Immature natural killer cell (primary cell): ENCODE data around the gene TNK2. TPM values are rescaled to one million over a fixed set of nuclear protein-coding genes. Genes with fewer than 3 reads are reported as not detected.
A peak's percentile ranks its signal among the peaks of the same experiment; 100 is the strongest.
"Not testable (repeated sequence)": the region's sequence is repeated elsewhere in the genome, so short reads cannot be mapped to it uniquely, and the experiment has no call there.

Source experiments
- DNase-seq, 3 donors: peaks; one replicate each; pipeline ENCODE4 v3.0.0; 2022; ENCODE audit warnings: mixed read lengths in 1 of 3
- H3K27ac Mint-ChIP-seq, 6 donors: one replicate each; pipeline ENCODE4 v1.8.0; 2020; ENCODE audit warnings: mixed read lengths in 6 of 6, mild to moderate bottlenecking in 5 of 6, inconsistent platforms in 4 of 6, moderate library complexity in 3 of 6
- H3K27me3 Mint-ChIP-seq, 3 donors: one replicate each; pipeline ENCODE4 v1.8.0; 2020 to 2021; ENCODE audit warnings: low read depth in 3 of 3, mild to moderate bottlenecking in 3 of 3, mixed read lengths in 3 of 3, moderate library complexity in 3 of 3, inconsistent platforms in 1 of 3
- H3K36me3 Mint-ChIP-seq, 3 donors: one replicate each; pipeline ENCODE4 v1.8.0; 2020; ENCODE audit warnings: mixed read lengths in 3 of 3, inconsistent platforms in 2 of 3, mild to moderate bottlenecking in 2 of 3
- H3K4me1 Mint-ChIP-seq, 2 donors: one replicate each; pipeline ENCODE4 v1.8.0; 2020; ENCODE audit warnings: inconsistent platforms in 2 of 2, mild to moderate bottlenecking in 2 of 2, mixed read lengths in 2 of 2, moderate library complexity in 1 of 2
- H3K4me3 Mint-ChIP-seq, 5 donors: one replicate each; pipeline ENCODE4 v1.8.0; 2020; ENCODE audit warnings: mild to moderate bottlenecking in 5 of 5, mixed read lengths in 5 of 5, inconsistent platforms in 3 of 5, moderate library complexity in 3 of 5
- H3K9me3 Mint-ChIP-seq, 6 donors: one replicate each; pipeline ENCODE4 v1.8.0; 2020; ENCODE audit warnings: mild to moderate bottlenecking in 6 of 6, mixed read lengths in 6 of 6, inconsistent platforms in 4 of 6, moderate library complexity in 3 of 6
- polyA plus RNA-seq, 3 donors: library from polyadenylated mRNA; unstranded; fragments of 300-500 nt; fragmentation: Illumina TruSeq; gene quantifications; one replicate each; pipeline ENCODE4 v1.2.3, GENCODE V29; 2021

The TNK2 gene
- polyA plus RNA-seq = 1 to 10 TPM; 1.4 to 4.9 (median 1.6) TPM

- DNase-seq = peak; percentile 73 to 76 (median 73)
- no peaks in the 10 kb centered on the region for H3K9me3 Mint-ChIP-seq
- H3K36me3 Mint-ChIP-seq = peaks cover 0 to 3% (median 0%) of the 10 kb centered on the region in 3 donors
- peaks cover 54 to 55% of the 10 kb centered on the region in 2 donors for H3K4me1 Mint-ChIP-seq
- peak within 1 kb of the TSS; percentile 88 to 99 (median 98) for H3K4me3 Mint-ChIP-seq
- H3K27ac Mint-ChIP-seq = peak within 1 kb of the TSS; percentile 99 to 100 (median 100)
- peaks cover 16 to 18% (median 17%) of the 10 kb centered on the region in 3 donors for H3K27me3 Mint-ChIP-seq
These were observed at the start of gene TNK2 for GRCh38 chr3:195907934-195908693. TNK2 (minus strand) TSS chr3:195908551; CDS start chr3:195888588, 19,963 bp downstream.

GRCh38 chr3:195956577-195956976 lies 48.2 kb upstream of the TNK2 start:
- peak overlapping the region in 1 of 6 donors; percentile 9 for H3K27ac Mint-ChIP-seq
- no peak for DNase-seq
- no peaks in the 10 kb centered on the region for H3K9me3 Mint-ChIP-seq
- peaks cover 0 to 9% (median 4%) of the 10 kb centered on the region in 3 donors for H3K36me3 Mint-ChIP-seq
- peaks cover 2 to 6% (median 4%) of the 10 kb centered on the region in 3 donors for H3K27me3 Mint-ChIP-seq
- peak overlapping the region in 1 of 5 donors; percentile 12 for H3K4me3 Mint-ChIP-seq
- peaks cover 26 to 32% of the 10 kb centered on the region in 2 donors for H3K4me1 Mint-ChIP-seq

GRCh38 chr3:195955416-195955841 lies 47.1 kb upstream of the TNK2 start:
- not testable (repeated sequence) for DNase-seq, H3K9me3 Mint-ChIP-seq, H3K36me3 Mint-ChIP-seq, H3K27me3 Mint-ChIP-seq
- H3K4me1 Mint-ChIP-seq = peaks cover 16 to 22% of the 10 kb centered on the region in 2 donors
- H3K27ac Mint-ChIP-seq = peak overlapping the region; percentile 60 to 92 (median 68)
- H3K4me3 Mint-ChIP-seq = peak overlapping the region; percentile 72 to 90 (median 78)

DNA sequence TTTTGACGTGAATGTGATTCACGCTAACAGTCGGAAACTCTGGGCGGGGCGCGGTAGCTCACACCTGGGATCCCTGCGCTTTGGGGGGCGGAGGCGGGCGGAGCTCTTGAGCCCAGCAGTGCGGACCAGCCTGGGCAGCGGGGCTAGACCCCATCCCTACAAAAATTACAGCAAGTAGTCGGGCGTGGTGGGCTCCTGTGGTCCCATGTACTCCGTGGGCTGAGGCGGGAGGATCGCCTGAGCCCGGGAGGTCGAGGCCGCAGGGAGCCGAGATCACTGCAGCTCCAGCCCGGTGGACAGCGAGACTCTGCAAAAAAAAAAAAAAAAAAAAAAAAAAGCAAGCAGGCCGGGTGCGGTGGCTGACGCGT lies 46.4 kb upstream of the TNK2 start:
- not testable (repeated sequence) for H3K36me3 Mint-ChIP-seq, H3K27me3 Mint-ChIP-seq, DNase-seq, H3K9me3 Mint-ChIP-seq
- Mint-ChIP-seq H3K4me1 (peaks cover 16 to 22% of the 10 kb centered on the region in 2 donors), H3K4me3 (peak overlapping the region; percentile 62 to 86 (median 76)), H3K27ac (peak overlapping the region in 3 of 6 donors; percentile 23 to 82 (median 75))

- peak overlapping the region; percentile 62 to 86 (median 76) for H3K4me3 Mint-ChIP-seq
- peaks cover 13 to 20% of the 10 kb centered on the region in 2 donors for H3K4me1 Mint-ChIP-seq
- not testable (repeated sequence) for H3K36me3 Mint-ChIP-seq, H3K27me3 Mint-ChIP-seq, H3K9me3 Mint-ChIP-seq
- DNase-seq = peak; percentile 82 to 85 (median 84)
- H3K27ac Mint-ChIP-seq = peak overlapping the region in 2 of 6 donors; percentile 75 to 82
These were observed 45.9 kb upstream of the TNK2 start for GRCh38 chr3:195954052-195954751.

DNA sequence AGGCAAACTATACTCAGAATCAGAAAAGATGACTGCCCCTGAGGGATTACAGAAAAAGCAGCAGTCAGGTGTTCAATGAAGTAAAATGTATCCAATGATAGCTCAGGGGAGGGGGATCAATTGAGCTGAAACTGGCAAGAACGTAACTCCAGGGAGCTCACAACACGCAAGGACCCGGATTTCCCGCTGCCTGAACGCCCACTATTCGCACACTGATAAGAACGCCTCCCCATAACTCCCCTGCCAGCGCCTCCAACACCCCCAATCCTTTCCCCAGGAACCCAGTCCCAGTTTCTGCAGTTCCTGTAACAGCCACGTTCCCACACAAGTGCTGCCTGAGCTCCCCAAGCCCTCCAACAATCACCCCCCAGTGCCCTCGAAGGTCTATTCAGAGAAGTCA lies 44.2 kb upstream of the TNK2 start:
- DNase-seq, H3K27me3 Mint-ChIP-seq, H3K36me3 Mint-ChIP-seq, H3K9me3 Mint-ChIP-seq: not testable (repeated sequence)
- Mint-ChIP-seq H3K4me1 (peaks cover 7 to 13% of the 10 kb centered on the region in 2 donors), H3K27ac (peak overlapping the region in 3 of 6 donors; percentile 14 to 73 (median 63)), H3K4me3 (peak overlapping the region in 3 of 5 donors; percentile 7 to 53 (median 49))

DNA sequence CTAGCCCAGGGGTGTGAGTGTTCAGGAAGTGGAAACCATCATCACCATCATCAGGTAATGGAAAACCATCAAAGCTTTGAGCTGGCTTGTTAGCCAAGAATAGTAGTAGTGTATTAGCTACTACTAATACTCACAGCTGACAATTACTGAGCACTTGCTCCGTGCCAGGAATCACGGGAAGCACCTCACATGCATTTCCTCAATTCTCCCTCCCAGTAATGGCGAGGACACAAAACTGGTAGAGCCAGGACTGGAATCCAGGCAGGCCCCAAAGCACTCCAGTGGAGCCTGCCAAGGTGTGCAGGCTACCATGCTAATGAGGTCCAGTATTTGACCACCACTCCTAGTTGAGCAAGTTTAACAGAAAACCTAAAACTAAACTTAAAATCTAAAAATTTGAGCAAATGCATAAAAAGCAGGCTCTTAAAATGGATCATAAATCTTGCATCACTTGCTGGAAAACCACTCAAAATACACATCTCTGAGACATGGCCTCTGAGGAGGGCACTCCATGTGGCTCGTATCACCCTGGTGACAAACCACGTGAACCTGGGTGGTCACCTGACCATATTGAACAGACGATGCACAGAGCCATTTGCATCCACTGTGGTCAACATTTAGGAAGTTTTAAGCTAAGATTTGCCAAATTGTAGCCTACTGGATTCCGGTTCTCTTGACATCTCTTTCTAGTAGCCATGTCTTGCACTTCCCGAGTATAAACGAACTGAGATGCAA lies 43.3 kb upstream of the TNK2 start:
- H3K9me3 Mint-ChIP-seq, H3K27me3 Mint-ChIP-seq, H3K36me3 Mint-ChIP-seq, DNase-seq: not testable (repeated sequence)
- Mint-ChIP-seq H3K27ac (peak overlapping the region in 3 of 6 donors; percentile 14 to 73 (median 28)), H3K4me1 (peaks cover 7 to 13% of the 10 kb centered on the region in 2 donors), H3K4me3 (peak overlapping the region in 1 of 5 donors; percentile 7)

- not testable (repeated sequence) for H3K36me3 Mint-ChIP-seq, H3K4me3 Mint-ChIP-seq, DNase-seq, H3K27me3 Mint-ChIP-seq, H3K27ac Mint-ChIP-seq, H3K9me3 Mint-ChIP-seq
- peaks cover 4 to 11% of the 10 kb centered on the region in 2 donors for H3K4me1 Mint-ChIP-seq
These were observed 42.4 kb upstream of the TNK2 start for GRCh38 chr3:195950731-195951130.

DNA sequence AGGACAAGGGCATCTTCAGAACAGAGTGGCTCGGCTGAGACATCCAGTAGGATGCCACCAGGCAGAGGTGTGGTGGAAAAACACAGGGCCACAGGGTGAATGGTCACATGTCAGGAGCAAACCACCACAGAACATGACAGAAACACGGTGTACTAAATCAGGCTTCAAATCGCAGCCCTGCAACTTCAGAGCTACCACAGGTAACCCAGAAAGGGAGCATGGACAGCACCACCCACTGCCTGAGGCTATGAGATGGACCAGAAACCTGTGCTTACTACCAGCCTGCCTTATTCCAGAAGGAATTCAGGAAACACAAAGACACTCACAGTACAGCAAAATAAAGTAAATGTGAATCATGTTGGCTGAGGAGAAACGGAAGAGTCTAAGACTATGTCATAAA lies 41.8 kb upstream of the TNK2 start:
- not testable (repeated sequence) for DNase-seq, H3K36me3 Mint-ChIP-seq, H3K4me1 Mint-ChIP-seq, H3K27ac Mint-ChIP-seq, H3K27me3 Mint-ChIP-seq, H3K9me3 Mint-ChIP-seq, H3K4me3 Mint-ChIP-seq

DNA sequence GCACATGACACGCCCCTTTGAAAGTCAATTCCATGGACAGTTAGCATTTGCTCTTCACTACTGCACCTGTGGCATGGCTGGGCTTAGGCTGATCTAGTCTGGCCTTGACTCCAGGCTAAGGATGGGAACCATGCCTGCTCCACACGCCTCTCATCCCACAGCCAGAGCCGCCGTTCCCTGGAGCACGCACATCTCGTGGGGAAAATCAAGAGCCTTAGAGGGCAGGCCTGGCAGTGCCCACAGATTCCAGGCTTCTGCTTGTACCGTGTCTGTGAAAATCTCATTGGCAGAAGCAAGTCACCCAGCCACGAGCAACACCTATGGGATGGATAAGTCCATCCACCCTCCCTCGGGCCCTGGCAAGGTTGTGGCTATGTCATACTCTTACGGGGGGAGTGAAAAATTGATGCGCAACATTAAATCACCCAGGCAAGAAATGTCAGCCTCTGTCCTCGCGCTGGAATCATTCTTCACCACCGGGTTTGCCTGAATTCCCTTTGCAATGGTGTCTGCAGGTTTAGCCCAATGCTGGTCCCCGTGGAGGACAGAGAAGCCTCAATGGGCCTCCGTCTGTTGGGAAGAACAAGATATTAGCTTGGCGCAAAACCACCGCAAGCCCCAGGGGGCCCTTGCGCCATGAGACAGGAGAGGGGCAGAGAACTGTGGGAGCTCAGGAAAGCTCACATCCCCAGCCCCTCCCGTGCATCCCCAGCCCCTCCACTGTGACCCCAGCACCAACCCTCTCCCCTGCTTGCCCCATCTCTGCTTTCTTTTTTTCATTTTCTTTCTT lies 38.8 kb upstream of the TNK2 start:
- H3K4me1 Mint-ChIP-seq, DNase-seq, H3K27ac Mint-ChIP-seq, H3K4me3 Mint-ChIP-seq, H3K9me3 Mint-ChIP-seq, H3K27me3 Mint-ChIP-seq: not testable (repeated sequence)
- peaks cover 0 to 22% (median 8%) of the 10 kb centered on the region in 3 donors for H3K36me3 Mint-ChIP-seq

GRCh38 chr3:195941265-195941815 lies 33.0 kb upstream of the TNK2 start:
- peaks cover 0 to 29% (median 16%) of the 10 kb centered on the region in 3 donors for H3K36me3 Mint-ChIP-seq
- not testable (repeated sequence) for H3K27ac Mint-ChIP-seq, H3K9me3 Mint-ChIP-seq, DNase-seq, H3K4me3 Mint-ChIP-seq, H3K27me3 Mint-ChIP-seq, H3K4me1 Mint-ChIP-seq

- peaks cover 0 to 29% (median 16%) of the 10 kb centered on the region in 3 donors for H3K36me3 Mint-ChIP-seq
- not testable (repeated sequence) for H3K27ac Mint-ChIP-seq, H3K27me3 Mint-ChIP-seq, H3K9me3 Mint-ChIP-seq, H3K4me3 Mint-ChIP-seq, DNase-seq, H3K4me1 Mint-ChIP-seq
These were observed 32.5 kb upstream of the TNK2 start for GRCh38 chr3:195940806-195941205.
